Upper lobe of left lung (tissue), 4 donors: ENCODE measurements around the gene HCST.

Source experiments
- POLR2AphosphoS5 ChIP-seq, 2 donors: sonication (generic); formaldehyde crosslinking; IDR thresholded peaks; one replicate each; pipeline ENCODE4 v1.5.1; 2017; ENCODE audit warnings: antibody characterized with exemption in 2 of 2
- TF ChIP-seq, protein P1 (sequence below), 6 experiments: fragments of 450-650 bp in 4 of 6; fragments of 200-600 bp in 2 of 6; sonication (generic) in 2 of 6; IDR thresholded peaks; one replicate each; pipeline ENCODE4 v1.5.1; 2016 to 2019; ENCODE audit warnings: antibody characterized with exemption in 6 of 6

DNA sequence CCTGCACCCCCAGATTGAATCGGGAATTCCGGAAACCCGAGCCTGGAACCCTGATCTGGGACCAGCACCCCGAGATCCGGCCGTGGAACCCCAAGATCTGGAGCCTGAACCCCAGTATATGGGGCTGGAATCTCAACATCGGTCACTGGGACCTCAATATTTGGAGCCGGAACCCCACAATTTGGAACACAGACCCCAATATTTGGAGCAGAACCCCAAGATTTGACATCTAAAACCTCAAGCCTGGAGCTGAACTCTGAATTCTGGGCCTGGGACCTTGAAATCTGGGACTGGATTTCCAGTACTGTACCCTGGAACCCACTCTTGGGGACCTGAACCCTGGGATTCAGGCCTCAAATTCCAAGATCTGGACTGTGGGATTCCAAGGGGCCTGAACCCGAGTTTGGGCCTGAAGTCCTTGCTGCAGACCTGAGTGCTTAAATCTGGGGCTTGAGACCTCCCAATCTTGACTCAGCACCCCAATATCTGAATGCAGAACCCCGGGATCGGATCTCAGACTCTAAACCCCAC is 34.5 kb downstream of the HCST start:
- TF ChIP-seq, protein P1, sequence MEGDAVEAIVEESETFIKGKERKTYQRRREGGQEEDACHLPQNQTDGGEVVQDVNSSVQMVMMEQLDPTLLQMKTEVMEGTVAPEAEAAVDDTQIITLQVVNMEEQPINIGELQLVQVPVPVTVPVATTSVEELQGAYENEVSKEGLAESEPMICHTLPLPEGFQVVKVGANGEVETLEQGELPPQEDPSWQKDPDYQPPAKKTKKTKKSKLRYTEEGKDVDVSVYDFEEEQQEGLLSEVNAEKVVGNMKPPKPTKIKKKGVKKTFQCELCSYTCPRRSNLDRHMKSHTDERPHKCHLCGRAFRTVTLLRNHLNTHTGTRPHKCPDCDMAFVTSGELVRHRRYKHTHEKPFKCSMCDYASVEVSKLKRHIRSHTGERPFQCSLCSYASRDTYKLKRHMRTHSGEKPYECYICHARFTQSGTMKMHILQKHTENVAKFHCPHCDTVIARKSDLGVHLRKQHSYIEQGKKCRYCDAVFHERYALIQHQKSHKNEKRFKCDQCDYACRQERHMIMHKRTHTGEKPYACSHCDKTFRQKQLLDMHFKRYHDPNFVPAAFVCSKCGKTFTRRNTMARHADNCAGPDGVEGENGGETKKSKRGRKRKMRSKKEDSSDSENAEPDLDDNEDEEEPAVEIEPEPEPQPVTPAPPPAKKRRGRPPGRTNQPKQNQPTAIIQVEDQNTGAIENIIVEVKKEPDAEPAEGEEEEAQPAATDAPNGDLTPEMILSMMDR (IDR thresholded peaks at IDR 0.05), result no peak
- no peak for TF ChIP-seq POLR2AphosphoS5 (IDR thresholded peaks at IDR 0.05)
